OCI-M2 (cell line): ENCODE data around the gene GREB1L.

Experiments used
- DNase-seq: peaks from one replicate; lab custom pipeline; 2025; ENCODE audit not compliant: unreplicated experiment; lab: John Stamatoyannopoulos, UW

Gene GREB1L

GRCh38 chr18:21548647-21549046, 306.6 kb downstream of the GREB1L start:
- no peak for DNase-seq

- no peak for DNase-seq
Observed at GRCh38 chr18:21550510-21550970, 308.5 kb downstream of the GREB1L start.

GRCh38 chr18:21557607-21558253, 315.7 kb downstream of the GREB1L start:
- no peak for DNase-seq

- DNase-seq, result no peak
Observed at GRCh38 chr18:21559195-21559594, 317.2 kb downstream of the GREB1L start.

- DNase-seq, result no peak
Observed at GRCh38 chr18:21571772-21572171, 329.7 kb downstream of the GREB1L start.
